HUES6 (cell line): ENCODE results near the gene PNPT1.
"Not testable (repeated sequence)": the region's sequence is repeated elsewhere in the genome, so short reads cannot be mapped to it uniquely, and the experiment has no call there.

Experiments used
- H3K27ac ChIP-seq: 2 replicates; pipeline ENCODE4 v1.7.0; 2013; ENCODE audit warnings: low read depth, mild to moderate bottlenecking, low read length, inconsistent platforms
- H3K27me3 ChIP-seq: 2 replicates; pipeline ENCODE4 v1.6.1; 2013; ENCODE audit warnings: low read length; ENCODE audit not compliant: control insufficient read depth, insufficient read depth
- H3K36me3 ChIP-seq: 2 replicates; pipeline ENCODE4 v1.6.1; 2013; ENCODE audit warnings: low read length; ENCODE audit not compliant: control insufficient read depth, insufficient read depth
- H3K4me1 ChIP-seq: 2 replicates; pipeline ENCODE4 v1.6.1; 2013; ENCODE audit warnings: low read length; ENCODE audit not compliant: control insufficient read depth, insufficient read depth
- H3K4me3 ChIP-seq: 2 replicates; pipeline ENCODE4 v1.5.1; 2013; ENCODE audit warnings: low read depth, low read length
- H3K9ac ChIP-seq: one replicate; pipeline ENCODE4 v1.6.1; 2013; ENCODE audit warnings: mild to moderate bottlenecking, low read length
- H3K9me3 ChIP-seq: 2 replicates; pipeline ENCODE4 v1.6.1; 2013; ENCODE audit warnings: low read depth, low read length; ENCODE audit not compliant: control insufficient read depth, insufficient read depth

PNPT1 gene

DNA sequence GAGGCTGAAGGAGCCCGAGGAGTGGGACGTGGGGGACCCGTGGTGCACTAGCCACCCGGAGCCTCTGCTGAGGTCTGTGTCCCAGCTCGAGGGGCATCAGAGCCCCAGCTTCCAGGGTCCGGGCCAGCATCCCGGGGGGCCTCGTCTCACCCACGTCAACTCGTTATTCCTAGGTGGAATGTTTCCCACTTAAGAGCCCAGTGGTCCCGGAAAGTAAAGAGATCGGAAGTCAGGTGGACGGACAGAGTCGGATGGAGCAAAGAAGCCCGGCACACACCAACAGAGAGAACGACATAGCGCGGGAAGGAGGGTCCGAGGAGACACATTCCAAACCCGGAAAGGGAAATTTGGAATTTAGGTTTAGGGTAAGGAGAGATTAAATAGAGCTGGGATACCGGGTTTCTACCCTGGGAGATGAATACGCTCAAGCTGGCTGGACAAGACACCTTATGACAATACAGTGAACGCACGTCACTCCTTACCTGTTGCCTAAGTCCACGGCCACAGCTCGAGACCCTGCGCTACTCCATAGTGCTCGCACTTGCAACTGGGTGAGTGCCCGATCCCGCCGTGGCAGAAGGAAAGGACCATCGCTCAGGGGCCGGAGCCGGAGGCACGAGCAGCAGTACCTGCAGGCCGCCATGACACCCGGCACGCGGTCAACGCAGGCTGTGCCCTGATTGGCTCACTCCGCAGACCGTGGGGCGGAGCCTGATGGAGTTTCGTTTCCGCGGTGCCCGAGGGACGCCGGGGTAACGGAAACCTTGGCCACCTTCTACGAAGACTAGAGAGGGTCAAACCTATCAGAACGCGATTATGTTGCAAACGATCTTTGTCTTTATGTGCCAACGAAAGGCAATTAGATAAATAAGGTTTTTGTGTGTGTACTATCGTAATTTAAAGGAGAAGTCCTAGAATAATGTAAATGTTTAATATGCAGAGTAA is at the start of gene PNPT1:
Gene PNPT1, minus strand, starts transcription at position 664 of the 945 bp plus-strand sequence. Its CDS starts 21 bp downstream, at position 643.
- Histone ChIP-seq H3K36me3 (peaks cover 12% of the 10 kb centered on the region), H3K9me3 (no peaks in the 10 kb centered on the region), H3K4me1 (peaks cover 4% of the 10 kb centered on the region; the same call in 1 of the 2 replicates), H3K9ac (peak within 1 kb of the TSS; percentile 94), H3K4me3 (peak within 1 kb of the TSS; percentile 96), H3K27ac (peak within 1 kb of the TSS; percentile 56; the same call in 1 of the 2 replicates), H3K27me3 (no peaks in the 10 kb centered on the region)

DNA sequence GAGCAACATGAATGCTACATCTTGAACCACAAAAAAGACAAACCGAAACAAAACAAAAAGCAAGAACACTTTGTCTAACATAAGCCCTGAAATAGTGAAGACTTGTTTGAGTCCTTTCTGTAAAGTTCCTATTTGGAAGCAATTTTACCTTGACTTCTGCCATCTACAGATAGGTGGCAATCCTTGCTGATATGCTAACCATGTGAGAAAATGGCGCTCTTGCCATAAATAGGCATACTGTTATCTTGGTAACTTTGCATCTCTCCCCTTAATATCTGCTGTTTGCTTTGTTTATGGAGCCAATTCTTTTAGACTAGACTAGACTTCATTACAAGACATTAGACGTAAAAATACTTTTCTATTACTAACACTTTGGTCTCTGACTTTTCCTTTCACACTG is 49.4 kb upstream of the PNPT1 start:
- H3K36me3 ChIP-seq: no peaks in the 10 kb centered on the region
- no peaks in the 10 kb centered on the region for H3K27me3 ChIP-seq
- H3K4me1 ChIP-seq: no peaks in the 10 kb centered on the region
- H3K27ac ChIP-seq: no peak overlapping the region
- no peak overlapping the region for H3K4me3 ChIP-seq
- no peak overlapping the region for H3K9ac ChIP-seq
- peaks cover 4% of the 10 kb centered on the region; the same call in 1 of the 2 replicates for H3K9me3 ChIP-seq

DNA sequence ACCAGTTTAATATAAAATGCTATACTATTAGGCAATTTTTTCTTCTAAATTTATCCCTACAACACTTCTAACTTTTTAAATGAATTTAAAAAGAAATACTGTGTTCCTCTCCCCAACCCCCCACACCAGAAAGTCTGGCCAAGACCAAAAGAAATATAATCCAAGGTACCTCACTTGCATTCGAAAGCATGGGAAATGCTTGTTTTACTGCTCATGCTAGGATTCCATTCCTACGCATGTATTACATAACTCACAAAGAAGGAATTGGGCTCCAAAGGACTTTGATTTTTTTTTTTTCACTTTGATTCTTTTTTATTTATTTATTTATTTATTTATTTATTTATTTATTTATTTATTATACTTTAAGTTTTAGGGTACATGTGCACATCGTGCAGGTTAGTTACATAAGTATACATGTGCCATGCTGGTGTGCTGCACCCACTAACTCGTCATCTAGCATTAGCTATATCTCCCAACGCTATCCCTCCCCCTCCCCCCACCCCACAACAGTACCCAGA is 42.4 kb upstream of the PNPT1 start:
- not testable (repeated sequence) for H3K27me3 ChIP-seq, H3K9ac ChIP-seq, H3K4me1 ChIP-seq, H3K9me3 ChIP-seq, H3K4me3 ChIP-seq, H3K36me3 ChIP-seq, H3K27ac ChIP-seq

DNA sequence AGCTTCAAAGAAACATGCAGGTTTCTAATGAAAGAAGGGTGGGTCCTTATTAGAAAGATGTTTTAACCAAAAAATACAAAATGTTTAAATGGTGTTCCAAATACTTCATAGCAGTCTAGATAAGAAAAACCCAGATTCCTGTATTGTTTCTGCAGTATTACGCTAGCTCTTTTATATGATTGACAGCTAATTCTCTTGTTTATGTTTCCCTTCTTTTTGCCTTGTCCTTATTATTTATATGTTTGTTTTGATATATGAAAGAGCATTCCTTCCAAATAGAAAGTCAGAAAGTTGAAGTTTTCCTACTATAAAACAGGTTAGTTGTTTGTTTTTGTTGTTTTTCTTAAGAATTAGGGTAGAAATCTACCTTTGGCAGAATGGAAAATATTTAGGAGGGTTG is 41.1 kb upstream of the PNPT1 start:
- no peaks in the 10 kb centered on the region for H3K27me3 ChIP-seq
- no peak overlapping the region for H3K9ac ChIP-seq
- H3K36me3 ChIP-seq: no peaks in the 10 kb centered on the region
- no peaks in the 10 kb centered on the region for H3K4me1 ChIP-seq
- no peak overlapping the region for H3K27ac ChIP-seq
- no peak overlapping the region for H3K4me3 ChIP-seq
- no peaks in the 10 kb centered on the region for H3K9me3 ChIP-seq

DNA sequence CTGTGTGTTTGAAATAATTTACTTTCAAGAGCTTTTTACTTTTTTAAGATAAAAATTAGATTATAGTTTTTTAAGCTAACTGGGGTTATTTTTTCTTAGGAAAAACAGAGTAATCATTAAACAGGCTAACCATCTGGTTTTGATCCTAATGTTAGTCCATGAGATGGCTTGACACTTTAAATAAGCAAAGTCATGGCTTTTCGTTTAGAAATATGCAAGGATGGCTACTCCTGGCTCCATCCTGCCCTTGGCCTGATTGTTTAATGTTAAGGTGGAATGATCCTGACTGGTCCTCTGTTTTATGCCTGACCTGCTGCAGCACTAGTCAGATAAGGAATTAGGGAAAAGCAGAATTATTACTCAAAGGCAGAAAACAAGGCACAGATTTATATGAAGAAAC is 39.7 kb upstream of the PNPT1 start:
- no peaks in the 10 kb centered on the region for H3K36me3 ChIP-seq
- no peak overlapping the region for H3K9ac ChIP-seq
- no peaks in the 10 kb centered on the region for H3K4me1 ChIP-seq
- H3K4me3 ChIP-seq: no peak overlapping the region
- no peak overlapping the region for H3K27ac ChIP-seq
- H3K27me3 ChIP-seq: no peaks in the 10 kb centered on the region
- no peaks in the 10 kb centered on the region for H3K9me3 ChIP-seq

DNA sequence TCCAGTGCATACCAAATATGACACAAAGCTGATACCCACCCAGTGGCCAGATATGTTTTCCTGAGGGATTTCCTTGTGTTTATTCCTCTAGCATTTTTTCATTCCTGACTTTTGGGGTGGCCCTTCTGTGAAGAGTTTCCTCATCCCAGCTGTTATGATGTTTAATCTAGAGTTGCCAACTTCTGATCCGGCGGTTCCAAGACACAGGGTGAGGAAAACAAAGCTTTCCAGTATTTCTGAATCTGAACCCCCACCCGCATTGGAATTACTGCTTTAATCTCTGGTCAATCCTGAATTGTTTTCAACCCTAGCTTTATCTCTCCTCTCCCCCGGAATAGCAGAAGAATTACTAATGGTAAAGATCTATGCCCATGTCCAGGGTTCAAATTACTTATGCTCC is 39.2 kb upstream of the PNPT1 start:
- no peak overlapping the region for H3K27ac ChIP-seq
- no peaks in the 10 kb centered on the region for H3K4me1 ChIP-seq
- H3K4me3 ChIP-seq: no peak overlapping the region
- no peaks in the 10 kb centered on the region for H3K36me3 ChIP-seq
- no peak overlapping the region for H3K9ac ChIP-seq
- no peaks in the 10 kb centered on the region for H3K27me3 ChIP-seq
- H3K9me3 ChIP-seq: no peaks in the 10 kb centered on the region

DNA sequence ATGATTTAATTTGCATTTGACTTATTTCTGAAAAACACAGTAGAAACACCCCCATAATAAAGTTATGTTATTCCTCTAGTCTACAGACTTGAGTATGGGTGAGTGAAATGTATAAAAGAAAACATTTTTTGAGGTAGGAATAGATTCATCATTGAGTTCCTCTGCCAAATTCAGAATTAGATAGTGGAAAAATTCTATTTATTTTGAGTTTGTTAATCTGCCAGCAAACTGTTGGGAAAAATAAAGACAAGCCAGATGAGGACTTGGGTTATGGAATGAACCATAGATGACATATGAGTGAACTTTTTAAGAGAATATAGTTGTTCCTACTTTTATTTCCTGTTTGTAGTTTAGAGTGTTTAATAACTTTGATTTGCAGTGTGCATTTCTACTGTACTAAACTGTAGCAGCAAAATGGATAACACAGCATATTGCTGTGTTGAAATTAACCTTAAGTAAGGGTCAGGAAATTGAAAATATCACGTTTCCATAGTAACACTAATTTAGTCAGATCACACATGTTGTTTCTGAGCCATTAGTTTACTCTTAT is 35.6 kb upstream of the PNPT1 start:
- H3K9me3 ChIP-seq: no peaks in the 10 kb centered on the region
- no peaks in the 10 kb centered on the region for H3K36me3 ChIP-seq
- H3K9ac ChIP-seq: no peak overlapping the region
- H3K27ac ChIP-seq: no peak overlapping the region
- no peaks in the 10 kb centered on the region for H3K4me1 ChIP-seq
- no peaks in the 10 kb centered on the region for H3K27me3 ChIP-seq
- H3K4me3 ChIP-seq: no peak overlapping the region

DNA sequence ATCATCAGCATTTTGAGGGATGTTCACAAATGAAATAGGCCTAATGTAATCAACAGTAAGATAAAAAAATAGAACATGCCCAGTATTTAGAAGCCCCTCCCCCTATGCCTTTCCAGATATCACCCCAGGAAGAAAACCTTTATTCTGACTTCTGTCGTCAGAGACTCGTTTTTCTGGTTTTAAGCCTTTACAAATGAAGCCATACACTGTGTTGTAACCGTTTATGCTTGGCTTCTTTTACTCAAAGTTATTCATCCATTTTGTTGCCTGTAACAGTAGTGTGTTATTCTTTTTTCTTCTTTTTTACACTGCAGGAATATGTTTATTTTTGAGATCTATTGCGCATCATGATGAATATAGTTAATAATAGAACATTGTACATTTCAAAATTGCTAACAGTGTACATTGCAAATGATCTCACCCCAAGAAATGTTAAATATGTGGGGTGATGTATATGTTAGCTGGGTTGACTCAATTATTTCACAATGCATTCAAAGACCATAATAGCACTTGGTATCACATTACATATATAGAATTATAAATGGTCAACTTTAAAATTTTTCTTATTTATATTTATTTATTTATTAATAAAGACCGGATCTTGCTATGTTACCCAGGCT is 28.1 kb upstream of the PNPT1 start:
- H3K9ac ChIP-seq: no peak overlapping the region
- no peaks in the 10 kb centered on the region for H3K27me3 ChIP-seq
- H3K4me1 ChIP-seq: peaks cover 5% of the 10 kb centered on the region; the same call in 1 of the 2 replicates
- H3K4me3 ChIP-seq: no peak overlapping the region
- no peaks in the 10 kb centered on the region for H3K9me3 ChIP-seq
- H3K36me3 ChIP-seq: no peaks in the 10 kb centered on the region
- no peak overlapping the region for H3K27ac ChIP-seq

DNA sequence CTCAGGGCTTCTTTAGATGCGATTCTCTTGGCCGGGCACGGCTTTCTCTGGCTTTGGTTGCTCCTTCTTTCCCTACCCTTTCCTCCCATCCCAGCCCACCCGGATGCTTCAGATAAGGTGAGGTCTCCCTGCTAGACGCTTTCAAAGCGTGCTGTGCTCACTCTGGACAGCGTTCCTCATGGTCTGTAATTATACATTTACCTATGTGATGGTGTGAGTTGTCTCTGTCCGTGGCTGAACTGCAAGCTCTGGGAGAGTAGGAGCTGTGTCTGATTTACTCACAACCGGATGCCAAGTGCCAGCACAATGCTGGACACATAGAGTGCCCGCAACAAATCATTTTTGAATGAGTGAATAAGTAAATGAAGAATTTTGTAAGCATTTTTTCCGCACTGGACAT is 26.8 kb upstream of the PNPT1 start:
- H3K36me3 ChIP-seq: no peaks in the 10 kb centered on the region
- H3K27me3 ChIP-seq: no peaks in the 10 kb centered on the region
- H3K27ac ChIP-seq: no peak overlapping the region
- no peak overlapping the region for H3K9ac ChIP-seq
- H3K4me3 ChIP-seq: no peak overlapping the region
- H3K9me3 ChIP-seq: no peaks in the 10 kb centered on the region
- peaks cover 5% of the 10 kb centered on the region; the same call in 1 of the 2 replicates for H3K4me1 ChIP-seq

DNA sequence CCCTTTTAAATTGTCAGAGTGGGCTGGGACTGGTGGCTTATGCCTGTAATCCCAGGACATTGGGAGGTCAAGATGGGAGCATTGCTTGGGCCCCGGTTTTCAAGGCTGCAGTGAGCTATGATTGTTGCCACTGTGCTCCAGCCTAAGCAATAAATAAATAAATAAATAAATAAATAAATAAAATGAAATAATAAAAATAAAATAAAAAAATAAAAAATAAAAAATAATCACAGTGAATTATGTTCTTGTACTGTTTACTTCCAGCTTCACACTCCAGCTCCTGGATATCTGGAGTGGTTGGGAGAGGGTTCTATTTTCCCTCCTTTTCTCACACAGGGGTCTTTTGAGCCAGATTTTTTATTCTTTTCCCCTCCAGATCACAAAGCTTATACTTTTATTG is 26.2 kb upstream of the PNPT1 start:
- no peak overlapping the region for H3K4me3 ChIP-seq
- H3K36me3 ChIP-seq: no peaks in the 10 kb centered on the region
- no peaks in the 10 kb centered on the region for H3K27me3 ChIP-seq
- no peaks in the 10 kb centered on the region for H3K9me3 ChIP-seq
- H3K4me1 ChIP-seq: peaks cover 5% of the 10 kb centered on the region; the same call in 1 of the 2 replicates
- no peak overlapping the region for H3K27ac ChIP-seq
- H3K9ac ChIP-seq: no peak overlapping the region
